ENCODE data around the gene BRD1.

The BRD1 gene

GRCh38 chr22:49793296-49793695 lies 34.4 kb downstream of the BRD1 start:
- H3K27ac ChIP-seq (ENCODE audit: low read depth, low read length): no peak overlapping the region
- H3K4me3 ChIP-seq (ENCODE audit: low read depth in 1 of 5, low read length in 5 of 5): no peak overlapping the region
- peaks cover 16 to 40% (median 34%) of the 10 kb centered on the region in 5 donors for H3K4me1 ChIP-seq (ENCODE audit: control insufficient read depth in 5 of 5, insufficient read depth in 5 of 5, low read length in 5 of 5)
- H3K9ac ChIP-seq (ENCODE audit: low read length in 5 of 5): no peak overlapping the region
- H3K9me3 ChIP-seq (ENCODE audit: control insufficient read depth in 5 of 5, low read length in 5 of 5): no peaks in the 10 kb centered on the region
- H3K27me3 ChIP-seq (ENCODE audit: control insufficient read depth in 5 of 5, insufficient read depth in 4 of 5, low read length in 5 of 5): no peaks in the 10 kb centered on the region
- H3K36me3 ChIP-seq (ENCODE audit: control insufficient read depth in 5 of 5, insufficient read depth in 5 of 5, low read length in 5 of 5): peaks cover 0 to 80% (median 70%) of the 10 kb centered on the region in 5 donors

- no peaks in the 10 kb centered on the region for H3K27me3 ChIP-seq (ENCODE audit: control insufficient read depth in 5 of 5, insufficient read depth in 4 of 5, low read length in 5 of 5)
- H3K36me3 ChIP-seq (ENCODE audit: control insufficient read depth in 5 of 5, insufficient read depth in 5 of 5, low read length in 5 of 5): peaks cover 0 to 73% (median 65%) of the 10 kb centered on the region in 5 donors
Measured at GRCh38 chr22:49792107-49792506, 35.6 kb downstream of the BRD1 start.

DNA sequence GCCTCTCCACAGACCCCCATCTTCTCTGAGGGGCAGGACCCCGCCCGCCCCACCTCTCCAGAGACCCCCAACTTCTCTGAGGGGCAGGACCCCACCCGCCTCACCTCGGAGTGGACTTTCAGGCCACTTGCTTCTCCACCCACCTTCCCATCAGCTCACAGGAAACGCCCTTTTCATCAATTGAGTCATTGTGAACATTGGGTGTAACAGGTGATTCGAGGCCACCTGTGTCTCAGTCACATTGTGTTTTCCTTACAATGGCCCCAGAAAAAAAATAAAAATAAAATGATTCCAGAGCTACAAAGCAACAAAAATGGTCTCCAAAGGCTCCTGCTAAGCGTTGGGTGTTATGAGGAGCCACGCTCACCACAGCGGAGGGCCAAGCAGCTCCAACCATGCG lies 36.0 kb downstream of the BRD1 start:
- H3K27ac ChIP-seq (ENCODE audit: low read depth, low read length): no peak overlapping the region
- H3K27me3 ChIP-seq (ENCODE audit: control insufficient read depth in 5 of 5, insufficient read depth in 4 of 5, low read length in 5 of 5): no peaks in the 10 kb centered on the region
- no peak overlapping the region for H3K4me3 ChIP-seq (ENCODE audit: low read depth in 1 of 5, low read length in 5 of 5)
- no peak overlapping the region for H3K9ac ChIP-seq (ENCODE audit: low read length in 5 of 5)
- H3K4me1 ChIP-seq (ENCODE audit: control insufficient read depth in 5 of 5, insufficient read depth in 5 of 5, low read length in 5 of 5): peaks cover 16 to 44% (median 38%) of the 10 kb centered on the region in 5 donors
- H3K9me3 ChIP-seq (ENCODE audit: control insufficient read depth in 5 of 5, low read length in 5 of 5): no peaks in the 10 kb centered on the region
- H3K36me3 ChIP-seq (ENCODE audit: control insufficient read depth in 5 of 5, insufficient read depth in 5 of 5, low read length in 5 of 5): peaks cover 0 to 73% (median 65%) of the 10 kb centered on the region in 5 donors

More at GRCh38 chr22:49792107-49792506, 35.6 kb downstream of the BRD1 start:
- Histone ChIP-seq H3K4me3 (ENCODE audit: low read depth in 1 of 5, low read length in 5 of 5) (no peak overlapping the region), H3K9me3 (ENCODE audit: control insufficient read depth in 5 of 5, low read length in 5 of 5) (no peaks in the 10 kb centered on the region), H3K9ac (ENCODE audit: low read length in 5 of 5) (no peak overlapping the region), H3K27ac (ENCODE audit: low read depth, low read length) (no peak overlapping the region), H3K4me1 (ENCODE audit: control insufficient read depth in 5 of 5, insufficient read depth in 5 of 5, low read length in 5 of 5) (peaks cover 16 to 44% (median 38%) of the 10 kb centered on the region in 5 donors)

DNA sequence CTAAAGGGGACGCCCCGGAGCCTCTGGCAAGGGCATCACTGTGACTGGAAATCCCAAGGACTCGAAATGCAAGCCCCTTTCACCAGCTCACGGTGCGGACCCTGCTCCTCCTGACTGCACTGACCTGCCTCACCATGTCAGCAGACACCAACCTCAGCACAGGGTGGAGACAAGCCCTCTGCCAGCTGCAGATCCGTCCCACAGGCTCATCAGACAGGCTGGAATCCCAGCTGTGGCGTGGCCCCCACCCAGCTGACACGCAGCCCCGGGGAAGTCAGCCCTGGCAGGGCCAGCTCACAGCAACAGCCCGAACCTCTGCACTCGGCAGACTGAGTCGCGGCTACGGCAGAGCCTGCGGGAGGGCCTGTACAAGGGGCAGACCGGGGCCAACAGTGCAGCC lies 36.8 kb downstream of the BRD1 start:
- Histone ChIP-seq H3K27me3 (ENCODE audit: control insufficient read depth in 5 of 5, insufficient read depth in 4 of 5, low read length in 5 of 5) (no peaks in the 10 kb centered on the region), H3K4me3 (ENCODE audit: low read depth in 1 of 5, low read length in 5 of 5) (no peak overlapping the region), H3K9me3 (ENCODE audit: control insufficient read depth in 5 of 5, low read length in 5 of 5) (no peaks in the 10 kb centered on the region), H3K36me3 (ENCODE audit: control insufficient read depth in 5 of 5, insufficient read depth in 5 of 5, low read length in 5 of 5) (peaks cover 0 to 73% (median 66%) of the 10 kb centered on the region in 5 donors), H3K4me1 (ENCODE audit: control insufficient read depth in 5 of 5, insufficient read depth in 5 of 5, low read length in 5 of 5) (peaks cover 16 to 44% (median 38%) of the 10 kb centered on the region in 5 donors), H3K9ac (ENCODE audit: low read length in 5 of 5) (no peak overlapping the region), H3K27ac (ENCODE audit: low read depth, low read length) (no peak overlapping the region)

- Histone ChIP-seq H3K4me3 (ENCODE audit: low read depth in 1 of 5, low read length in 5 of 5) (peak overlapping the region; percentile 2 to 50 (median 41)), H3K9ac (ENCODE audit: low read length in 5 of 5) (peak overlapping the region in 2 of 5 donors; percentile 69 to 71), H3K27ac (ENCODE audit: low read depth, low read length) (peak overlapping the region; percentile 69), H3K36me3 (ENCODE audit: control insufficient read depth in 5 of 5, insufficient read depth in 5 of 5, low read length in 5 of 5) (peaks cover 0 to 72% (median 62%) of the 10 kb centered on the region in 5 donors), H3K9me3 (ENCODE audit: control insufficient read depth in 5 of 5, low read length in 5 of 5) (no peaks in the 10 kb centered on the region), H3K27me3 (ENCODE audit: control insufficient read depth in 5 of 5, insufficient read depth in 4 of 5, low read length in 5 of 5) (no peaks in the 10 kb centered on the region), H3K4me1 (ENCODE audit: control insufficient read depth in 5 of 5, insufficient read depth in 5 of 5, low read length in 5 of 5) (peaks cover 16 to 44% (median 38%) of the 10 kb centered on the region in 5 donors)
Measured at GRCh38 chr22:49789289-49790141, 38.2 kb downstream of the BRD1 start.

GRCh38 chr22:49788504-49788903 lies 39.2 kb downstream of the BRD1 start:
- Histone ChIP-seq H3K27ac (ENCODE audit: low read depth, low read length) (peak overlapping the region; percentile 69), H3K4me1 (ENCODE audit: control insufficient read depth in 5 of 5, insufficient read depth in 5 of 5, low read length in 5 of 5) (peaks cover 16 to 43% (median 38%) of the 10 kb centered on the region in 5 donors), H3K36me3 (ENCODE audit: control insufficient read depth in 5 of 5, insufficient read depth in 5 of 5, low read length in 5 of 5) (peaks cover 0 to 71% (median 61%) of the 10 kb centered on the region in 5 donors), H3K9me3 (ENCODE audit: control insufficient read depth in 5 of 5, low read length in 5 of 5) (no peaks in the 10 kb centered on the region), H3K9ac (ENCODE audit: low read length in 5 of 5) (peak overlapping the region in 1 of 5 donors; percentile 6), H3K4me3 (ENCODE audit: low read depth in 1 of 5, low read length in 5 of 5) (peak overlapping the region in 1 of 5 donors; percentile 50), H3K27me3 (ENCODE audit: control insufficient read depth in 5 of 5, insufficient read depth in 4 of 5, low read length in 5 of 5) (no peaks in the 10 kb centered on the region)

DNA sequence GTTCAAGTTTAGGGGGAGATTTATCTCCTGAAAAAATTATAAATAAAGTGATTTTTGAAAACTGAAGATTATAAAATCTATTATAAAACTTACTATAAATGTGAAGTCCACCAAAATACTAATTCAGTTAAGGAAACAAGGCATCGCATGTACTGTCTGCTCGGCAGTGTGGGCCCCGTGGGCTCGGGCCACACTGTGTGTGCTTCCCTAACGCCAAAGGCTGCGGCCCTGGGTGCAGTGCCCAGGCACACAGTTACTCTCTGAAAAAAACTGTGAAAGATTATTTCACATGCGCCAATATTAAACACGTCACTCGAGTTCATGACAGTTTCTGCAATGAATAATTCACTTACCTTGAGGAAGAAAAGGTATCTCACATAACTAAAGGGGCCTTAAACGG lies 39.8 kb downstream of the BRD1 start:
- no peaks in the 10 kb centered on the region for H3K27me3 ChIP-seq (ENCODE audit: control insufficient read depth in 5 of 5, insufficient read depth in 4 of 5, low read length in 5 of 5)
- H3K9ac ChIP-seq (ENCODE audit: low read length in 5 of 5): peak overlapping the region in 1 of 5 donors; percentile 6
- H3K4me1 ChIP-seq (ENCODE audit: control insufficient read depth in 5 of 5, insufficient read depth in 5 of 5, low read length in 5 of 5): peaks cover 16 to 40% (median 36%) of the 10 kb centered on the region in 5 donors
- no peak overlapping the region for H3K27ac ChIP-seq (ENCODE audit: low read depth, low read length)
- H3K4me3 ChIP-seq (ENCODE audit: low read depth in 1 of 5, low read length in 5 of 5): no peak overlapping the region
- no peaks in the 10 kb centered on the region for H3K9me3 ChIP-seq (ENCODE audit: control insufficient read depth in 5 of 5, low read length in 5 of 5)
- H3K36me3 ChIP-seq (ENCODE audit: control insufficient read depth in 5 of 5, insufficient read depth in 5 of 5, low read length in 5 of 5): peaks cover 0 to 71% (median 60%) of the 10 kb centered on the region in 5 donors

DNA sequence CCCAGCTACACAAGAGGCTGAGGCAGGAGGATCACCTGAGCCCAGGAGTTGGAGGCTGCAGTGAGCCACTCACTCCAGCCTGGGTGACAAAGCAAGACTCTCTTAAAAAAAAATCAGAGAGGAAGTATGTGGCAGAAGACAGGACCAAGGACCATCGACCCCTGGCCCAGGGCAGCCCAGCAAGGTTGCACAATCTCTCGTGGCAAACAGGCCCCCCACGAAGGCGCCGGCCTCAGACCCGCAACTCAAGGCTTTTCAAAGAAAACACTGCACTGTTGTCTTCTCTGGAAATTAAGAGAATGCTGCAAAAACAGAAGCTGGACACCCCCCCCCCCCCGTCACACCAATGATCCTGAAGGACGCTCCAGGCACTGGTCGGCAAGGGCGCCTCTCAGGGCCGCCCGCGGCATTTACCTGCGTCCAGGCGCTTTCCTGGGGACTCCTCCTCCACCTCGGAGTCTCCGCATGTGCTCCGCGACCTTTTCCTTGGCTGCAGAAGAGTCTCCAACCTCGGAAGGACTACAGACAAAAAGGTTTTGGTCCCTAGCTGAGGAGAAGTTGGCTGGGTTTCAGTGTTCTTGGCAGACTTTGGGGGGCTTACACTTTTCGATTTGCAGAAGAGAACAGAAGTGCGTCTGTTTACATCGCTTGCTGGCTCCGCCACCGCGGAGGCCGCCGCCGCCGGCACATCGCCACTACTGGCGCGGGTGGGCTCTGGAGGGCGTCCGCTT lies 40.5 kb downstream of the BRD1 start:
- Histone ChIP-seq H3K27me3 (ENCODE audit: control insufficient read depth in 5 of 5, insufficient read depth in 4 of 5, low read length in 5 of 5) (no peaks in the 10 kb centered on the region), H3K4me3 (ENCODE audit: low read depth in 1 of 5, low read length in 5 of 5) (no peak overlapping the region), H3K9ac (ENCODE audit: low read length in 5 of 5) (no peak overlapping the region), H3K36me3 (ENCODE audit: control insufficient read depth in 5 of 5, insufficient read depth in 5 of 5, low read length in 5 of 5) (peaks cover 0 to 65% (median 53%) of the 10 kb centered on the region in 5 donors), H3K4me1 (ENCODE audit: control insufficient read depth in 5 of 5, insufficient read depth in 5 of 5, low read length in 5 of 5) (peaks cover 16 to 39% (median 36%) of the 10 kb centered on the region in 5 donors), H3K27ac (ENCODE audit: low read depth, low read length) (no peak overlapping the region), H3K9me3 (ENCODE audit: control insufficient read depth in 5 of 5, low read length in 5 of 5) (no peaks in the 10 kb centered on the region)

DNA sequence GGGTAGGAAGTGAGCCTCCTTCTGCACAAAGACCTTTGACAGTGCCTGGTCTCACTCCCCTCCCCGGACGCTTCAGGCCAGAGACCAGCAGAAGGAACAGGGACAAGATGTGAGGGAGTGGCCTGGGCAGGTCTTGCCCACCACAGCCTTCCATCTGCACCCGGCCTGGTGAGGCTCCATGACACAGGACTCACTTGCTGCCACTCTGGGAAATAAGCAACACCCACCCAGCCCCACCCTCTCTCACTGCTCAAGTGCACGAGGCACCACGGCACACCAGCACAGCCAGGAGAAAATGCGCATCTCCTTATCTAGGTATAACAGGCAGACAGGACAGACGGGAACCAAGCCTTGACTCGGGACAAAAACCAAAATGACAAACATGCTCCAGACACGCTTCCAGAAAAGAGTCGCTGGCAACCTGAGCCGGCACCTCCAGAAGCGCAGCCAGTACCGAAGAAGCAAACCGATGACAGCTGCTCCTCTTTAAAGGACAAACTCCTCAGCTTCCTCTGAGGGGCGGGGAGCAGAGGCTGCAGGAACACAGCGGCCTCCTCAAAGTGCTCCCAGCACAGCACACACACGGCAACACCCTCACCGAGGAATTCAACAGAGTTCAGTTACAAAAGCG lies 41.7 kb downstream of the BRD1 start:
- H3K36me3 ChIP-seq (ENCODE audit: control insufficient read depth in 5 of 5, insufficient read depth in 5 of 5, low read length in 5 of 5): peaks cover 0 to 62% (median 54%) of the 10 kb centered on the region in 5 donors
- no peak overlapping the region for H3K9ac ChIP-seq (ENCODE audit: low read length in 5 of 5)
- H3K4me3 ChIP-seq (ENCODE audit: low read depth in 1 of 5, low read length in 5 of 5): no peak overlapping the region
- no peaks in the 10 kb centered on the region for H3K9me3 ChIP-seq (ENCODE audit: control insufficient read depth in 5 of 5, low read length in 5 of 5)
- peaks cover 16 to 35% (median 31%) of the 10 kb centered on the region in 5 donors for H3K4me1 ChIP-seq (ENCODE audit: control insufficient read depth in 5 of 5, insufficient read depth in 5 of 5, low read length in 5 of 5)
- H3K27ac ChIP-seq (ENCODE audit: low read depth, low read length): no peak overlapping the region
- H3K27me3 ChIP-seq (ENCODE audit: control insufficient read depth in 5 of 5, insufficient read depth in 4 of 5, low read length in 5 of 5): no peaks in the 10 kb centered on the region

Data from subcutaneous abdominal adipose tissue (tissue), 5 donors.